ENCODE results near the gene MSI2.

DNA sequence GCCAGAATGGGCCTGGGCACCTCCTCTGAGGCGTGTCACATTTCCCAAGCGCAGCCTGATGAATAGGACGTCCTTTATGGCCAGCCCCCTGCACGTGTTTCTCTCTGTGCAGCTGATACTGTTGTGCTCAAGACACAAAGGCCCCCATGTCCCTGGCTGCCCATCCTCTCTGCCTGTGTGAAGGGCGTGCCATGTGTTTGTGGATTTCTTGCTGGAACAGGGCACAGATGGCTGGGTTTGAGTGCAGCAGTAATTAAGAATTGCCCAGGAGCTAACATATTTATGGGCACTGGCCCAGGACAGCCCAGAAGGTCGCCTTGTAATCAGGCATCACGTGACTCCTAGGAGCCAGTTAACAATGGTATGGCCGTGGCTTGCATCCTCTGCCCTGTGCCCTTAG, 307.6 kb downstream of the MSI2 start:
- TF ChIP-seq CTCF (IDR thresholded peaks at IDR 0.05; ENCODE audit: insufficient read depth, low read length, poor library complexity, severe bottlenecking) (no peak), EZH2phosphoT487 (conservative IDR thresholded peaks at IDR 0.05; ENCODE audit: low read length) (no peak)

Data from SU-DHL-6 (cell line).